GM19395 (cell line): Measurements from ENCODE around the gene LINC00305.

Source experiments
- ATAC-seq: cut with Tn5 transposase; IDR thresholded peaks from one replicate; pipeline ENCODE4 v1.9.1; 2021; ENCODE audit warnings: mild to moderate bottlenecking, moderate library complexity; ENCODE audit not compliant: unreplicated experiment

Gene LINC00305

DNA sequence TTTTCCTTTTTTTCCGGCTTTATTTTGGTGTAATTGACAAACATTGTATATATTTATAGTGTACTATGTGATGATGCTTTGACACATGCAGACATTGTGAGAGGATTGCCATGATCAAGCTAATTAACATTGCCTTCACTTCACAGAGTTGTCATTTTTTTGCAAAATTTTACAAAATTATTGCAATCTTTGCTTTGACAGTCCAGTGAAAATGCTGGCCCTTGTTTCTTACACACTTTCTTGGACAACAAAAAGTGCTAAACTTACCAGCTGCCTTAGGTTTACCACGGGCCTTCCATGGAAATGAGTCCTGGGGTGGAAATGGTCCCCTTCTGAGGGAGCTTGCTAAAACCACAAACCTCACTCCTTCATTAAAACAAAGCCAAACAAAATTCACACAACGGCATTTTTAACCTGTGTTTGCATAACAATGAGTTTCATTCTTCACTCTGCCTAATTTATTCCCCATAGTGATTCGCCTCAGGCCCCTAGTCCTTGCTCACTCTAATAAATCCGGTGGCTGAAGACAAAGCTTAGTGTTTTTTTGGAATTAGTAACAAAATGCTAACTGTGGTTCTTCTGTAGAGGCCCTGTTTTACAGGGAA lies 32.2 kb downstream of the LINC00305 start:
- ATAC-seq = no peak

DNA sequence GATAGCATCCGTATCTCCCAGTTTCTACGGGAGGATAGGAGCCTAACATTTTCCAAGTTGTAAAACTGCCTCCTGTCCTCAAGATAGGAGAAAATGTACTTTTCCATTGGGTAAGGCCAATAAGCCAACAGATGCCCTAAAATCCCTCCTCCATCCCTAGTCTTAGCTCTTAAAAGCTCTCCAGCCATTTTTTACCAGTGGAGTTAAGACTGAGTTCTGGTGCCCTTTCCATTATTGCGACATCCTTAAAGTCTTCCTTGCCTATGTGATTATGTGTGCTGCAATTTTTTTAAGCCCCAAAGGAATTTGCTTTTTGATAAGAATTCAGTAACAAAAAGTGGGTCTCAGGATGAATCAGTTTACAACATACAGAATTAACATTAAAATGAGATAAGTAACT lies 33.0 kb downstream of the LINC00305 start:
- ATAC-seq = no peak

- ATAC-seq = no peak
Observed at GRCh38 chr18:64111950-64112349, 36.9 kb downstream of the LINC00305 start.

- no peak for ATAC-seq
Observed at GRCh38 chr18:64110692-64111480, 38.0 kb downstream of the LINC00305 start.

- no peak for ATAC-seq
Observed at GRCh38 chr18:64103986-64104385, 44.9 kb downstream of the LINC00305 start.

DNA sequence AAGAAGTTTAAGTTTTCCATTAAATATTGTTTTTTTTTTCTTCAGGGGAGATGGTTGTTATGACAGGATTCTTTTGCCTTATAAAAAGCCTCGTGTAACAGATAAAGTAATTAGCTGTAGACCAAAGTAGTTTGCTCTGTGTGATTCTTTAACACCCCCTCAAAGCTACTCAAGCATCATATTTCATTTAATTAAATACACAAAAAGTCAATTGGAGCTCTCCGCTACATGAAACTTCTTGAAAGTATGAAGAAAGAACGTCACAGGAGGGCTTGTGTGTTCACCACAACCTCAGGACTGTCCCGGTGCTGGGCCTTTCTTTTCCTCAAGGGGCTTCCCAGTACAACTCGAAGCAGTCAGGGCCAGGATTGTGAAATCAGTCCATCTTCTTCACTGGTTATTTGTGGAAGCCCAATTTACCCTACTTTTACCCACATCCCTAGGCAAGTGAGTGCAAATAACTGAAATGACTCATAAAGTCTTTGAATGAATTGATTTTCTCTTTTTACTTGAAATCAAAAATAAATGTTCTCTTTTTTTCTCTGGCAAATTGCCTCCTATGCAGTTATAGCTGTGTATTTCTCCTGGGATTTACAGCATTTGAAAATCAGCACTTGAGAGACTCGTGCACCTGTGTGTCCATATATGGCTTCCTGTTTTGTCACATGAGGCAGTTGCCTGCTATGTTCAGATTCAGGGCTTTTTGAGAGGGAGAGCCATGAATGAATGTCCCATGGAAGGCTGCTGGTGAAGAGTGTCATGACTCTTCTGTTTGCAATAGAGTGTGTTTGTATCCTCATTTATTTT lies 48.6 kb downstream of the LINC00305 start:
- peak; percentile 67 for ATAC-seq

GRCh38 chr18:64099244-64099643 lies 49.6 kb downstream of the LINC00305 start:
- ATAC-seq = peak; percentile 61

GRCh38 chr18:64097497-64097896 lies 51.4 kb downstream of the LINC00305 start:
- no peak for ATAC-seq

DNA sequence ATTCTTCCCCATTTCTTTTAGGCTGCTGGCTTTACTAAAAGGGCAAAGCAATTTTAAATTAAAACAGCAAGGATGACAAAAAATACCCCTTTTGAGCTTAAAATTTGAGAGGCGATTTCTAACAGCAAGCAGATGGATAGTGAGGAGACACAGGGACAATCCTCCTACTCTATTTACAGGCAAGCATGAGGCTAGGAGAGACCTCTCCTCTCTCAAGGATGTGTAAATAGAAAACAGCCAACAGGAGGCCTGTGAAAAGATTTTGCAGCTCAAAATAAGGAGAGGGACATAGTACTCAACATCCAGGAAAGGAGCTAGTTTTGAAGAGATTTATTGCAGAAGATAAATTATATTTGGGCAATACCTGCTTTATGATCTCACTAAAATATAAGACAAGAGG lies 53.8 kb downstream of the LINC00305 start:
- no peak for ATAC-seq

- ATAC-seq = no peak
Observed at GRCh38 chr18:64094210-64094609, 54.7 kb downstream of the LINC00305 start.

DNA sequence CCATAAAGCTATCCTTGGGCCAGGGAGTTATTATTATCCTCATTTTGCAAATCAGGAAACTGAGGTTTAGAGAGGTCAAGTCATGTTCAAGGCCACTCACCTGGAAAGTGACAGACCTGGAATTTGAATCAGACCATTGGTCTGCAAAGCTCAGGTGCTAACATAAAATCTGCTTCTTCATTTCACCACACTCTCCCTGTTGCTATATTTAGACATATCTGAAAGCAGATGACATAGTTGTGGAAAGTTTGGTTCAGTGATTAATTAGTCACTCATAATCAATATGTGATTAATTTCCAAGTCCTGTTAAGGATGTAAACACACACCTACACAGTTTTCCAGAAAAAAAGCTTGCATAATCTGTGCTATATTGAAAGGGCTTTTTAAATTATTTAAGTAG lies 57.4 kb downstream of the LINC00305 start:
- ATAC-seq = peak; percentile 69

DNA sequence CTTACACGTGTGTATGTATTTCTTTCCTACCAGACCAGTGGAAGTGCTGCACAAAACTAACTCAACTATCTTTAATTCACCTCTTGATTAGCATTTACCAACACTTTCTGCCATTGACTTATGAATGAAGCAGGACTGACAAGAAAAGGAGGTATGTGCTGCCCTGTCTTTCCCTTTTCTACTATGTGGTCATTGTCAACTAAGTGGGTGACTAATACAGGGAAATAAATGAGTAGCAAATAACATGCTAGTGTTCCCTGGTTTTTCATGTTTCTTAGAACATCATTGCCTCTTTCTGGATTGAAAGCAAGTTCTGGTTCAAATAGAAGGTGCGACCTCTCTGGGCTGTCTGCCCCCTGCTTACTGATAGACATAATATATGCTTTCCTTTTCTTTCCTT lies 58.0 kb downstream of the LINC00305 start:
- ATAC-seq = peak; percentile 70

DNA sequence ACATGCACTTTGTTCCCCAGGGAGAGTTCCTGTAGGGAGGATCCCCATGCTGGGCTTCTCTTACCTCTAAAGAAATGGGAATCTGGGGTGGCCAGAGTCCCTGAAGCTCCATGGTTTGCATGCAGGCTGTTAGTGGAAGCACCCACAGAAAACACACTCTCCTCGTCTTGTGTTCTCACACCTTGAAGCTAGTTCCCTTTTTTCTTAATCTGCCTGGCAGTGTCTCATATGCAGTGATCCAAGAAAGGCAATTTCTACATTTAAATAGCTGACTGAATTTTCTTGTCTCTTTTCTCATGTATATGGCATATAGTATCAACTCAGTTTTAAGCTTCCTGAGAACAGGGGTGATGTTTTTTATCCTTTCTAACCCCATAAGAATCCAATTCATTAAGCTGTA lies 65.0 kb downstream of the LINC00305 start:
- peak; percentile 46 for ATAC-seq

DNA sequence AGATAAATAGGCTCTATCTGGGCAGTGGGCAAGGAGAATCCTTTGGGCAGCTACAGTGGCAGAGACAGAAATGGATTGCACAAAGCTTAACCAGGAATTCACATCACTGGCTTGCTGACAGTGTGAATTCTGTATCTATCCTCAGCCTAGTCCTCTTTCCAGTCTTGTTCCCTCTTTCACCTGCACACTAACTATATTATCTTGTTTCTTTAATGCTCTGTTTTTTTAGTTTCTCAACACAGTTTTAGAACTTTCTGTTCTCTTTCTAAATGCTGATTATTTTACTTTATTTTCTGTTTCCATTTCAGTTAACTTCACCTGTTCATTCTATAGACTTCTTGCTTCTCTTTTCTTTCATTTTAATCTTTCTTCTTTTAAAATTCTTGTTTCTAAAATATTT lies 66.4 kb downstream of the LINC00305 start:
- ATAC-seq = no peak

DNA sequence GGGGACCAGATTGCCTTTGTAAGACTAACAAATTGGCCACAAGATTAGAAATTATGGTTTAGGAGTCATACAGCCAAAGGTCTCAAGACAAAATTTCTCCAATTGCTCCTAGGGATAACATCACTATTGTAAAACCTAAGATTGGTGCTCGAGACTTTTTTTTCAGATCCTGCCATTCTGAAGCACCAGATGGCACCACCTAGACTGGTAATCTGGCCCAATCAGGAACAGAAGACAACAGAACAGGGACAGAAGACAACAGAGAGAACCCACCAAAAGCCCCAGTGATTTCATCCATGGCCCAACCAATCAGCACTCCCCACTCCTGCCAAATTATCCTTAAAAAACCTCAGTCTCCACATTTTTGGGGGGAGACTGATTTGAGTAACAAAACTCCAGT lies 66.8 kb downstream of the LINC00305 start:
- no peak for ATAC-seq

- ATAC-seq = no peak
Observed at GRCh38 chr18:64073971-64074370, 74.9 kb downstream of the LINC00305 start.

DNA sequence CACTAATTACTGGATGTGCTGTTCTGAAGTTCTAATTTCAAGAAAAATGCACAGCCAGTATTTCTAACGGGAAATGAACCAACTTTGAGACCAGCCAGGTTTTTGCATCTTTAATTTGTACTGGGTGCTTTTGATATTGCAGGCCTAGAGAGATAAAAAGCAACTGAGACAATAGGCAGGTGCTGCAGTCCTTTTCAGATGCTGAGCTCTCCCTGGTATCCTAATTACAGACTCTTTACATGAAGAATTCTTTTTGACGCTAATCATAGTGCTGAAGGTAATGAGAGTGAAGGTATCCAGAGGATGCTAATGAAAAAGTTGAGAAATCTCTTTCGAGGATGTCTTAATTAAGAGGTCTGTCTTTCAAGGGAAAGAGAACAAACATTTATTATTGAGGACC lies 93.9 kb downstream of the LINC00305 start:
- no peak for ATAC-seq

DNA sequence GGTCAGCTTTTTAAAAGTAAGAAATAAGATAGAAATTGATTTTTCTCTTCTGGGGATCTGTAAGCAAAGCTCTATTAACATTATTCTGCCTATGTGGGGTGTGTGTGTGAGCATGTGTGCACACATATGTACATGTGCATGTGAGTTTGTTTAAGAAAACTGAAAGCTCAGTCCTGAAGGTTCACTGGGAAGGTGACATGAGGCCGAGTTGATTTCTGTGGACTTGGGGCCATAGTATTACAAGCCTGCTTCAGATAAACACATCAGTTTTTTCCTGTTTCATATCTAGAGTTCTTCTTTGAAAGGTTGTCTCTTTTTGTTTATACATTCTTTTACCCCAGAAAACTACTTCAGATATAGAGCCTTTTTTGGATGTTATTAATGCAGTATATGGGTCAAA lies 95.6 kb downstream of the LINC00305 start:
- no peak for ATAC-seq

DNA sequence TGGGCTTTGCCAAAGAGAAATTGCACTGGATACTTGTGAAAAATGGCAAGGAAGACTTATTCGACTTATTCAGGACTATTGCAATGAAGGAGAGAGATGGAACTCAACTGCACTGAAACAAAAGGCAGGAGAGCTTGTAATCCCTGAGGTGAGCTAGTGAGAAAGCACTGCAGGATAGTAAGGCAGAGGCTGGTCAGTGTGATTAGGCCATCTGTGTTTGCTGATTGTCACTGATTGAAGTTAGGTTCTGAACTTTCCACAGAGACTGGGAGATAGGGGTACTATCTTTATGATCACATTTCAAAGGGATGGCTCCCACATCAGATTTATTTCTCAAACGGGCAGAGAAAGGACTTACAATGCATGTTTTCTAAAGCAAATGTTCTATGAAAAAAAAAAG lies 96.1 kb downstream of the LINC00305 start:
- no peak for ATAC-seq

DNA sequence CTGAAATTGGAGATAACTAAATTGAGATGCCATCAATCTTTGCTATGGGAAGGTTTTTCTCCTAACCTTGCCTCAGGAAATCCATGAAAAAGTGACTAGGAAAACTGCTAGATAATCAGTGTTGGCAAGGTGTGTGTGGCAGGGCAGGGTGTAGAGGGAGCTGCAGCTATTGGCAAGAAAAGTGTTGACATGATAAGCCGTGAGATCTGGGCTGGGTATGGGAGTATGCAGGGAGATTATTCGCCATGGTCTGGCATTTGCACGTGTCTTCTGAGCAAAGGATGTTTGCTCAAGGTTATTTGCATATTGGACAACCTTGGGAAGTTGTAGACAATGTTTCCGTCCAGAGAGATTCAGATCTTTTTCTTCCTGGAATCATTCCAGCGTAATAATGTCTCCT lies 104.3 kb downstream of the LINC00305 start:
- ATAC-seq = no peak

GRCh38 chr18:64042728-64043358 lies 106.0 kb downstream of the LINC00305 start:
- no peak for ATAC-seq
